Stimulated activated CD4-positive, alpha-beta T cell treated with anti-CD3 and anti-CD28 coated beads, Interleukin-12 subunit alpha, Interleukin-12 subunit beta, amount 100 ng/mL, for 24 hours (primary cell): ENCODE data around the gene RRP1B.
"Not testable (repeated sequence)": the region's sequence is repeated elsewhere in the genome, so short reads cannot be mapped to it uniquely, and the experiment has no call there.

Experiments used
- DNase-seq, 2 experiments: peaks; one replicate each; pipeline ENCODE4 v3.0.0-alpha.2; 2020; ENCODE audit warnings: low read depth in 2 of 2

Gene RRP1B

DNA sequence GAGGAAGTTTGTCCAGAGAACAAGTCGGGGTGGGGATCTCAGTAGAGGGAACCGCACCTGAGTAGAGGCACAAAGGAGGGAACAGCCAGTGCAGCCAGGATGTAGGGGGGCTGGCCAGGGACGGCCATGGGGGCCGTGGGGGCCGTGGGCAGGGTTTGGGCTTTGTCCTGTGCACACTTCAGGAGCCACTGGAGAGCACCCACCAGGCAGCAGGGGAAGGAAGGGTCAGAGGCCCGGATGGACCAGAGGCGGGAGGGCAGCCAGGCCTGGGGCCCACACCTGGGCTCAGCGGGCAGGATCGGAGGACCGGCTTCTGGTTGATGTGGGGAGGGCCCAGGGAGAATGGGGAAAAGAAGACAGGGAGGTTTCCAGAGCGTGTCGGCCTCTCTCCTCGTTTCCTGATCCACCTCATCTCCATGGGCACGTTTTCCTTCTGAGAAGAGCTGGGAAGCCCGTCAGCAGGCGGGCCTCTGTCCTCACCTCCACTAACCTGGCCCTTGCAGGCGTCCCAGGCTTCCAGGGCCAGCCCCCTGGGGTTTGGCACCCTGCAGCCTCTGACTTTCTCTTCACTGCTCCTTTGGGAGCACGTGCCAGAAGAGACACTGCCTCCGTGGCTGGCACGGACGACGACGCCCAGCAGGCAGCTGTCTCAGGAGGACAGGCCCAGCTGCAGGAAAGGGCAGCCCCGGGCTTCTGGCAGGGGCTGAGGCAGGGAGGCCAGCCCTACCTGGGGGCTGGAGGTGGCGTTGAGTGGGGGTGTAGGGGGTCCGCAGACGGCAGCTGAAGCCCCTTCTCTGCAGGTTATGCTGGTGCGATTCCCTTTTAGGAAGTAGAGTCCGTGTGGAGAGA is 42.8 kb downstream of the RRP1B start:
- no peak for DNase-seq

DNA sequence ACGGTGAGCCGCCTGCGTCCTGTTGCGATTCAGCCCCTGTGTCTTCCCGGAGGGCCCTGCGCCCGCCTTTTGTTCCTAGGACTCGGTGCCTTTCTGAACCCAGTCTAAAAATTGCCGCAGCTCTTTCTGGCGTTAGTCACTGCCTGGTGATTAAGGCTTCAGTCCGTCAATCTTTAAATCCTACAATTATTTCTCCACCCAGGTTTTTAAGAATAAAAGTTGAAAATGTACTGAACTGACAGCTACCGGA is 43.4 kb downstream of the RRP1B start:
- DNase-seq: no peak

DNA sequence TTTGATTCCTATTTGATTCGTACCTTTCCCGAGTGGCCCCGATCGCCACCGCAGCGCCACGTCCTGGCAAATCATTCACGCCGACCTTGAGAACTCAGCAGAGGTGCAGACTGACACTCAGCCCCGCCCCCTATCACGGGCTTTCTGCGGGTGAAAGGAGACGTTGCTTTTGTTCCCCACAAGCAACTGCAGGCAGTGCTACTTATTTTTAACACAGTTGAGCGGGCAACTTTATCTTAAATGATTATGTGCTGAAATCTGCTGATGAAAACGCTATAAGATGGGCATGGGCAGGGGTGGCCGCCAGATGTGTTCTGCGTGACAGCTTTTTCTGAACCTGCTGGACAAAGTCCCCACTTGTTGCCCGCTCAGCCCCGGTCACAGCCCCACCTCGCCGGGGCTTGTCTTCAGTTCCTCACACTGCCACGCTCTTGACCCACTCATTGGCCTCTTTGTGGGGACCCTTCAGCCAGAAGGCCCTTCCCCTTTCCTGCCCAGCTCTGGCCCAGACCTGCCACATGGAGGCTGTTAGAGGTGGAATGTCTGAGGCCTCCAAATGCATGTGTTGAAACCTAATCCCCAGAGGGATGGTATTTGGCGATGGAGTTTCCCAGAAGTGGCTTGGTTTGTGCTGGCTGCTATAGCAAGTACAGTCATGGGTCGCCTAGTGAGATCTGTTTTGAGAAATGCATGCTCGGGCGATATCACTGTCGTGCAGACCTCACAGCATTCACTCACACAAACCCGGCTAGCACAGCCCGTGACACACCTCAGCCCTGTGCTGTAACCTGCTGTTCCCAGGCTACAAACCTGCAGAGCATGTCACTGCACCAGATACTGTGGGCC is 43.9 kb downstream of the RRP1B start:
- no peak for DNase-seq

DNA sequence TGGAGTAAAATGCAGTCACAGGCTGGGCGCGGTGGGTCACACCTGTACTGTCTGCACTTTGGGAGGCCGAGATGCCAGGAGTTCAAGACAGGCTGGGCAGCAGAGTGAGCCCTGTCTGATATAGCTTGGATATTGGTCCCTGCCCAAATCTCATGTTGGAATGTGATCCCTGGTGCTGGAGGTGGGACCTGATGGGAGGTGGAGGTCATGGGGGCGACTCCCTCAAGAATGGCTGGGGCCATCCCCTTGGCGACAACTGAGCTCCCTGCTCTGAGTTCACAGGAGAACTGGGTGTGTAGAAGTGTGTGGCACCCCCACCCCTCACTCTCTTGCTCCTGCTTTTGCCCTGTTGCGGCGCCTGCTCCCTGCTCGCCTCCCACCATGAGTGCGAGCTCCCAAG is 48.1 kb downstream of the RRP1B start:
- DNase-seq: no peak

DNA sequence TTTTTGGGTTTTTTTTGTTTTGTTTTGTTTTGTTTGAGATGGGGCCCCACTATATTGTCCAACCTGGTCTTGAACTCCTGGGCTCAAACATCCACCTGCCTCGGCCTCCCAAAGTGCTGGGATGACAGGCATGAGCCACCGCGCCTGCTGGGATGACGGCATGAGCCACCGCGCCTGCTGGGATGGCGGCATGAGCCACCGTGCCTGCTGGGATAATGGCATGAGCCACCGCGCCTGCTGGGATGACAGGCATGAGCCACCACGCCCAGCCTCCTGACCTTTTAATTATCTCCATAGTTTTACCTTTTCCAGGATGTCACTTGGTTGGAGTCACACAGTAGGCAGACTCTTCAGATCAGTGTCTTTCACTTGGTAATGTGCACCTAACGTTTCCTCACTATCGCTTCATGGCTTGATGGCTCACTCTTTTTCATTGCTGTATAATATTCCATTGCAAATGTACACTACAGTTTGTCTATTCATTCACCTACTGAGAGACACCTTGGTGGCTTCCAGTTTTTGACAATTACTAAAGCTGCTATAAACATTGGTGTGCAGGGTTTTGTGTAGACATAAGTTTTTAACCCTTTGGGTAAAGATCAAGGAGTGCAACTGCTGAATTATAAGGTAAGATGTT is 49.5 kb downstream of the RRP1B start:
- no peak for DNase-seq

DNA sequence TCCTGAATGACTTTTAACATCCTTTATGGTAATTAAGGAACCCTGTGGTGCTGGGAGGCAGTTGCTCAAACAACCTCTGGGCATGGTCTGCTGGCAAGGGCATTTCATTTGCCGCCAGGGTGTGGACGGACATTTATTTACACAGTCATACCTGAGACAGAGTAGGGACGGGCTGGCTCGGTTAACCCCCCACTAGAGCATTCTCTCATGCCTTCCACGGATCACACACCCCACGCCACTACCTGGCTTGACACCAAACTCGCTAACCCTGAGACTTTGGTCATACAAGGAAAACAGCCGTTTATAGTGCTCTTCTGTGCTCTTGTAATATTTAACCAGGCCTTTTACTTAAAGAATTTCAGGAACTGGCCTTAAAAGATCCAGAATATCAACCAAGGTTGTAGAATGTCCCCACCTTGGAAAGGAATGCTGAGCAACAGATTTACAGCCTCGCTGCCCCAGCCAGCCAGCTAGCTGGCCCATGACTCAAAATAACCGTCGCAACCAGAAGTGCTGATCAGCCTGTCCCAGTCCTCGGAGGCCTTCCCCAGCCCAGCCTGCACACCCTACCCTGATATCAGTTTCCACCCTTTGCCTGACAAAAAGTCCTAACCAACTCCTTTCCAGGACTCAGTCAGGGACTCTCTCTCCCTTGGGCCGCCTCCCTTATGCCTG is 53.0 kb downstream of the RRP1B start:
- no peak for DNase-seq

DNA sequence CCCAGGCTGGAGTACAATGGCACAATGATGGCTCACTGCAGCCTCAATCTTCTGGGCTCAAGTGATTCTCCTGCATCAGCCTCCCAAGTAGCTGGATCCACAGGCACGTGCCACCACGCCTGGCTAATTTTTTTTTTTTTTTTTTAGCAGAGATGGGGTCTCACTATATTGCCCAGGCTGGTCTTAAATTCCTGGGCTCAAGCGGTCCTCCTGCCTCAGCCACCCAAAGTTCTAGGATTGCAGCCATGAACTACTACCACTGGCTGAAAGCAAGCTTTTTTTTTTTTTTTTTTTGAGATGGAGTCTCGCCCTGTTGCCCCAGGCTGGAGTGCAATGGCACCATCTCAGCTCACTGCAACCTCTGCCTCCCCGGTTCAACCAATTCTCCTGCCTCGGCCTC is 53.8 kb downstream of the RRP1B start:
- DNase-seq: not testable (repeated sequence)

DNA sequence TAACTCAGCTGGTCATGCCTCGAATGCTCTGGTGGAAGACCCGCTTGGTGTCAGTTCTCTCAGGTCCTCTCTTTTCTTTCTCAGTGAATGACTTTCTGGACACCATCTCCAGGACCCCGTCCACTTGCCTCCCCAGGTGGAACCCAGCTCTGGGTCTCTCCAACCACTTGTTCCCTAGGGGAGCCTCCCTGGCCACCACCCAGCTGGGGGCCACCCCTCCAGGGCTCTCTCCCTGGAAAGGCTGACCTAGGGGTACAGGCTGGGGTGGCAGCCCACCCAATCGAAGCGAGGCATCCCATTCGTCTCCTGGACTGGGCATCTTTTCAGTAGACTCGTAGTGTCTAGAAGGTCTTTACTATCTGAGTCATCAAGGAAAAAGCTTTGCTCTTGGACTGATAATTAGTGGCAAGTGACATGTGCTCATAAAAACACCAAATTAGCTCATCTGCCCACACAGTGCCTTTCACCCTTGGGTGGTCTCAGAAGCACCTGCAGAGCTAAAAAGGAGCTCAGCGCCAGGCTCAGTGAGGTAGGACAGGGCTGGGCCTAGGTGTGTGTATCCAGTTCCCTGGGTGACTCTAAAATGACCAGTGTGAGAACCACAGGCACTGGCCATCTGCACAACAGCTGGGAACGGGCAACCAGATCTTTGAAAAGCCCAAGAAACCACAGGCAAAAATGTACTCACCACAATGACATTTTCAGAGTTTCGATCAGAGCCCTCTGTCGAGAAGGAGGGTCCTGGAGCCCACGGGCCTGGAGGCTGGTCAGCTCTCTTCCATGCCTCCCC is 57.2 kb downstream of the RRP1B start:
- DNase-seq: no peak

DNA sequence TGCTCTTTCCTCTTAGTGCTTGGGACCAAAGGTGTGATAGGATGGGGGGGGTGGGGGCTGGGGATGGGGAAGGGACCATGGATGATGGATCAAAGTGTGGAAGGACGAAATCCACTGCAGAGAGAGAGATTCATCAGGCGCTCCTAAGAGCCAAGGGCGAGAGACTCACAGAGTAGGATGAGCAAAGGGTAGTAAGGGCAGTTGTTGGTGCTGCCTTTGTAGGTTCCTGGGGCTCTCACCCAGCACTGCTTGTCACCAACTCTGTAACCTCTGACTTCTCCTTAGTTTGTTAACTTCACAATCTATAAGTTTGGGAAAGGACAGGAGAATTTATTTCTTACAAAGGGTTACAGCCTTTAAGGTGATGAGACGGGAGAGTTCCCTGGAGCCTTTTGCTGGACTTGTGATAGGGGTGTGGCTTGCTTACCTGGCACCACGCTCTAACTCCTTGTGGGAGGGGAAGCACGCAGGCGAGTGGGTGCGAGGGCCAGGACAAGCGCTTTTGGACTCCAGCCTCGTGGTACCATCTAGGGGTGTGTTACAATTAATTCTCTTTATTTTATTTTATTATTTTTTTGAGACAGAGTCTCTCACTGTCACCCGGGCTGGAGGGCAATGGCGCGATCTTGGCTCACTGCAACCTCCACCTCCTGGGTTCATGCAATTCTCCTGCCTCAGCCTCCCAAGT is 58.0 kb downstream of the RRP1B start:
- no peak for DNase-seq

DNA sequence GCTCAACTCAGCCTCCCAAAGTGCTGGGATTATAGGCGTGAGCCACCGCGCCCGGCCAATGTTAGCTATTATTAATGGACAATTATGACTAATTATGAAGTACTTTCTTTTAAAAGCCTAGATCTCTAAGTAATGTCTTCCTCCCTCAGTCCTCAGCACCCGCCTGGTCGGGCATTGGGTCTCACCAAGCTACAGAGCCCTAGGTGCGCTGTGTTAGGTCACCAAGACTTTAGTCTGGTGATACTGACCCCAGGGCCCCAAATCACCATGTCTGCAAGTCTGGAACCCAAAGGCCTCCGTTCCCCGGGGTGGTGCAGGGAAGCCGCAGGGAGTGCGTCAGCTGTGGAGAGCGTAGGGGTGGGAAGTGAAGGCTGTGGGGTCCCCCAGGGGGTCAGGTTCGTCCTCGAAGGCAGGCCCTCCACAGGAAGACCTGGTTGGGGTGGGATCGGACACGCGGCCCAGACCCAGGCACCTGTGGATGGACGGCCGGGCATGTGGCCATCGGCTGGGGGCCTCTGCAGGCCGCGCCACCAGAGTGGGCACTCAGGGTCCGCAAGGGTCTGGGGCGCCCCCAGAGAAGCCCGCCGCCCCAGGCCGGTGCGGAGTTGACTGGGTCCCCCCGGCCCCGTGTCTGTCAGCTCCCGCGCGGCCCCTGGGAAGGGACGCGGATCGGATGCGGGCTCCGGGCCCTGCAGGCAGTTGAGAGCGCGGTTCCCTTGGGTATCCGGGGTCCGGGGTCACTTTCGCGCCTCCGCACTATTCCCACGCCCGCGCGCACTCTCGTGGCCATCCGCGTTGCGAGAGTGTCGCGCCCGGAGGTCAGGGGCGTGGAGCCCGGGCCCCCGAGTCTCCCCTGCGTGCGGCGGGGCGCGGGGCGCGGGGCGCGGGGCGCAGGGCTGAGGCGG is 58.9 kb downstream of the RRP1B start:
- no peak for DNase-seq

DNA sequence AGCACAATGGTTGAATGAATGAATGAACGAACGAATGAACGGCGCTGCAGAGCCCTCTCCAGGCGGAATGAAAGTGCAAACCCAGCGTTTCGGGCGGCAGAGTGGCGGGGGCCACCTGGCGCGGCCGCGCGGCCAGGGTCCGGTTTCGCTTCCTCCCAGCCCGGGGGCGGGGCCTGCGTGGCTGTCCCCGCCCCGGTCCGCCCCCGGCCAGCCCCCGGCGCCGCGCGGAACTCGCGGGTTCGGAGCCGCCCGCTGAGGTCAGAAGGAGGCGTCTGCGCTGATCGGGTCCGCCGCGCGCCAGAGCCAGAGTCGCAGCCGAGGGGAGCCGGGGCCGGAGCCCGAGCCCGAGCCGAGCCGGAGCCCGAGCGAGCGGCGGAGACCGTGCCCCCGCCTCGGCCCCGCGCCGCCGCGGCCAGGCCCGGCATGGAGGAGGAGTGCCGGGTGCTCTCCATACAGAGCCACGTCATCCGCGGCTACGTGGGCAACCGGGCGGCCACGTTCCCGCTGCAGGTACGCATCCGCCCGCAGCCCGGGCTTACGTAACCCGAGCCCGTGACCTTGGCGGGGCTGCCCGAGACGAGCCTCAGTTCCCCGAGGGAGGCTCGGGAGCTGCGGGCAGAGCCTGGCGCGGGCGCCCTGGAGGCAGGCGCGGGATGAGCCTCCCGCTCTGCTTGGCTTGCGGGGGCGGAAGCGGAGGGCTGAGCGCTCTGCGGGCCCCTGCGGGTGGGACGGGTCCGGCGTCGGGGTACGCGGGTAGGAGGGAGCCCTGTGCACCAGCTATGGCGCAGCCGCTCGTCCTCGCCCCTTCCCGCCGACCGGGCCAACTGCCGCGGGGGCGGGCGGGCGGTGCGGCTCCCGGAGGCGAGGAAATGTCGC is 59.8 kb downstream of the RRP1B start, which contains the start of gene PDXK:
Gene PDXK, plus strand, starts transcription at position 258 of the 876 bp plus-strand sequence. Its CDS starts 166 bp downstream, at position 424.
- peak; percentile 49 to 68 for DNase-seq

DNA sequence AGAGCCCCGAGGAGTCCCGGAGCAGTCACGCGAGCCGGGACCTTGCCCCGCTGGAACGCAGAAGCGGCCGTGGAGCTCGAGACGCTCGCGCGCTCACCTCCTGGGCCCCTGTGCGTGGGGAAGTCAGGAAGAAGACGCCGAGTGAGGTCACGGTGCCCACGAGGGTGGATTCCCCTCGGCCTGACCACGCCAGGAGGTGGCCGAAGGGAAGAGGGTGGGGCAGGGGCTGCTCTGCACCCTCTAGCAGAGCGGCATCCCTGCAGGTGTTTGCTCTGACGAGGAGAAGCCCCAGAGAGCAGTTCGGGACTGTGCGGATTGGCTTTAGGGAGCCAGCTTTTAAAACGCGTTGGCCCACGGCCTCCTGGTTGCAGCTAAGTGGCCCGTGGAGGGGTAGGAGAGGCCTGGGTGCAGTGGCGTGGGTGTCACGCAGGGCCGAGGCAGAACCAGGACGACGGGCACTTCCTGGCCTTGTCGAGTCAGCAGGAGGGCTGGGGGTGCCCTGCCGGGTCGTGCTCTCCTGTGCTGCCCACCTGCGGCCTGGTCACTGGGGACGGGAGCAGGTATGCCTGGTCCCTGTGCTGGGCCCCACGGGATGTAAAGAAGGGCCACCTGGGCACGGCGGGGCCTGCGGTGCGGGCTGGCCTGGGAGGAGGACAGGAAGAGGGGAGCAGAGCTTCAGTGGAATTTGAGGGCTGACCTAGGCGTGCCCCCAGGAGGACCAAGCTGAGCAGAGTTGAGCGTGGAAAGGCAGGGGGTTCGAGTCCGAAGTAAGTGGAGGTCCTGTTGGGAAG is 60.6 kb downstream of the RRP1B start:
- DNase-seq: no peak

DNA sequence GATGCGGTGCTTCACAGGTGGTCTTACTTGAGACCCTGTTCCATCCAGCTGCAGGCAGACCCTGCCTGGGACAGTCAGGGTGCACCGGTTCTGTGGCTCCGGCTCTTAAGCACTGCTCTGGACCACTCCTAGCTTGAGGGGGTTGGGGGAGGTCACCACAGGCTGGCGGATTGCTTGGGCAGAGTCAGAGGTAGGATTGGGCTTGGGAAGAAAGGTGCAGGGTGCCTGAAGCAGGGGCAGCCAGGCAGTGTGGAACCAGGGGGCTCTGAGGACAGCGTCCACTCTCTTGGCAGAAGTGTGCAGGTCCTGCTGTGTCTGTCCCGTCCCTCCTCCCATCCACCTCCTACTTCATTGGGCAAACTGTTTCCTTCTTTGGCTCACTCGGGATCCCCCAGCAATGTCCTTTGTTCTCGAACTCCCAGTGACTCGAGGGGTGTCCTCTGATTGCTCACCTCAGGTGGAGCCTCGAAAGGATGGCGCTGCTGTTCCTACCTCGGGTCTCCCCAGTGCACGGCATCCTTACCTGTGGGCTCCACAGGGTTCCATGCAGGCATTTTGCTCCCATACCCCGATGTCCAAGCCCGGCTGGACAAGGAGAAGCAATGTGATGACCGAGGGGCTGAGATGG is 61.3 kb downstream of the RRP1B start:
- no peak for DNase-seq

DNA sequence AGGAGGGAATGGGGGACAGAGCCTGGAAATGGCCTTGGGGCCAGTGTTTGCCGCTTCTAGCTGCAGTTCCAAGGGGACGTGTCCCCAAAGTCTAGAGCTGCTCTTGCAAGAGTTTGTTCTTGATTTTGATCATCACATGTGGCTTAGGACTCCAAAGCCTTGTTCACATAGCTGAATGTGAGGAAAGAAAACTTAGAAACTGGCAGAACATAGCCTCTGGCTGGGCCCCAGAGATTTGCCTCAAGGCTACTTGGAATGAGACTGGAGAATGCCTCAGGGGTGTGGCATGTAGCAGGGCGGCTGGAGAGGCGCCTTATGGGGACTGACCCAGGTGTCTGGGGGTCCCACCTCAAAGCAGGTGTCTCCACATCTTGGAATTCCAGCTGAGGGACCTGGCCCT is 61.8 kb downstream of the RRP1B start:
- DNase-seq: no peak

DNA sequence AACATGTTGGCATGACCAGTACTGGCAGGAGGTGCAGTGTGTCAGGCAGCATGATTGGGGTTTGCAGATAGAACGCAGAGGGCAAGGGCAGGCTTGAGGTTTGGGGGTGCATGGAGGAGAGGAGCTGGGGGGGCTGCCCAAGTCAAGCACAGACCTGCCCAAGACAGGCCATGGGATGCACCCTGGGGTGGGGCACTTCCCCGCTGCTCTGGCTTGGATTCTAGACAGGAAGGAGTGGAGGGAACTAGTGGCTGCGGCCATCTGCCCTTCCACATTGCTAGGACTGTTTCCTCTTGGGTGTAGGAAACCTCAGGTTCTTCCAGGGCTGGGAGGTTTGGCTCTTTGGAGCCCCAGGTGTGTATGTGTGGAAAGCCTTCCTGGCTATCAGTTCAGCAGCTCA is 62.6 kb downstream of the RRP1B start:
- no peak for DNase-seq

DNA sequence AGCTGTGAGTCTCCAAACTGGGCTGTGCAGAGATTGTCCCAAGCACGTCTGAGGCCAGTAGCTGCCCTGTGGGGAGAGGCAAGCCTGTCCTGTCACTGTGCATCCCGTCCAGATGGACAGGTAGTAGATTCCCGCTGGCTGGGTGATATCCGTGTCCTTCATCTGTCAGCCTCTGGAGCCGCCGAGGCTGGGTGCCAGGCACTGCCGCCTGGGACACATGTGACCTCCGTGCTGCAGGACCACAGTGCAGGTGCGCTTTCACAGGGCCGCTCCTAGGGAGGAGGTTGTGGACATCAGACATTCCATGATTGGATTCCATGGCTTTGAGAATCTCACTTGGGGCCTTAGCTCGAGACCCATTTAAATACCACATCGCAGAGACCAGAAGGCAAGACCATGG is 64.3 kb downstream of the RRP1B start:
- no peak for DNase-seq
